Muscle of leg (tissue), 11 donors: ENCODE results near the gene AFF2. TPM values are rescaled to one million over a fixed set of nuclear protein-coding genes. Genes with fewer than 3 reads are reported as not detected.

Source experiments
- DNase-seq: peaks from one replicate; pipeline ENCODE4 v3.0.0; 2013
- H3K27ac ChIP-seq: one replicate; pipeline ENCODE4 v1.5.1; 2013; ENCODE audit warnings: mild to moderate bottlenecking, low read length, control low read depth
- H3K27me3 ChIP-seq: one replicate; pipeline ENCODE4 v1.6.1; 2013; ENCODE audit warnings: low read length; ENCODE audit not compliant: control insufficient read depth, insufficient read depth
- H3K36me3 ChIP-seq: one replicate; pipeline ENCODE4 v1.6.1; 2013; ENCODE audit warnings: low read length; ENCODE audit not compliant: control insufficient read depth, insufficient read depth
- H3K4me1 ChIP-seq: one replicate; pipeline ENCODE4 v1.6.1; 2013; ENCODE audit warnings: low read length; ENCODE audit not compliant: control insufficient read depth, insufficient read depth
- H3K4me3 ChIP-seq: one replicate; pipeline ENCODE4 v1.5.1; 2013; ENCODE audit warnings: low read length, control low read depth
- H3K9me3 ChIP-seq: replicated peaks from 2 replicates; pipeline ENCODE4 v1.6.1; 2013; ENCODE audit warnings: low read depth, low read length; ENCODE audit not compliant: control insufficient read depth
- WGBS: methylation state at CpG from one replicate; pipeline ENCODE4 v1.1.5; 2013; ENCODE audit warnings: missing lambda C conversion rate; ENCODE audit not compliant: insufficient coverage; 5-methylcytosine and 5-hydroxymethylcytosine counted together
- polyA plus RNA-seq, 8 donors: library from polyadenylated mRNA; unstranded; fragments of 120-200 nt; gene quantifications; one replicate each; pipeline versions ENCODE4 v1.2.1 to v1.2.3, GENCODE V29; 2013; ENCODE audit warnings: inconsistent platforms in 1 of 8, low replicate concordance in 1 of 8; ENCODE audit not compliant: insufficient read length in 8 of 8, insufficient read depth in 1 of 8
- total RNA-seq: library from RNA; stranded (reverse); fragments of 120-200 nt; gene quantifications from one replicate; pipeline ENCODE4 v1.2.4, GENCODE V29; 2013

AFF2 gene
- total and polyA plus RNA-seq, 9 donors: 0.42 to 6.1 (median 1.4) TPM

- H3K4me1 ChIP-seq: no peaks in the 10 kb centered on the region
- no peaks in the 10 kb centered on the region for H3K9me3 ChIP-seq
- no peaks in the 10 kb centered on the region for H3K36me3 ChIP-seq
- no peaks in the 10 kb centered on the region for H3K27me3 ChIP-seq
- H3K27ac ChIP-seq: no peak overlapping the region
- no CpG with 5 or more reads among the region's 3 CpGs for WGBS
- H3K4me3 ChIP-seq: no peak overlapping the region
- no peak for DNase-seq
These were observed 197.8 kb downstream of the AFF2 start for GRCh38 chrX:148698221-148698620.

DNA sequence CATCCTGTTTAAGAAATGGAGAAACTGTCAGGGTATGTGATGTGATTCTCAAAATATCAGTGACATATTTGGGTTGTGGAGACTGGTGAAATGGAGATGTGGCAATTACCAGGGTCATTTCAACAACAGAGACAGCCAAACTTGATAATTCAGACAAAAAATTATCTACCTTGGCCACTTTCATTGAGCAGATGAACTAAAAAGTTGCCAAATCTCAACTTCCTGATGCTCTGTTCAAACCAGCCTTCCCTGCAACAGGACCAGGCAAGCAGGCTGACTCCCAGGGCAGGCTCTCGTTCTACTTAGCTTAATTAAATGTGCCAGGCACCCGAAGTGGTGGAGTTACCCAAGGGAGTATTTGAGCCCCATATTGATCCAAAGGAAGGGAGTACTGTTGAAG lies 199.6 kb downstream of the AFF2 start:
- WGBS: 67% methylated on average over 1 of the region's 2 CpGs

GRCh38 chrX:148713981-148714380 lies 213.6 kb downstream of the AFF2 start:
- DNase-seq: no peak
- Histone ChIP-seq H3K36me3 (no peaks in the 10 kb centered on the region), H3K4me1 (no peaks in the 10 kb centered on the region), H3K4me3 (no peak overlapping the region), H3K9me3 (no peaks in the 10 kb centered on the region), H3K27me3 (peaks cover 2% of the 10 kb centered on the region), H3K27ac (no peak overlapping the region)

More for the DNA sequence above, 199.6 kb downstream of the AFF2 start:
- no peaks in the 10 kb centered on the region for H3K27me3 ChIP-seq
- no peaks in the 10 kb centered on the region for H3K9me3 ChIP-seq
- no peaks in the 10 kb centered on the region for H3K36me3 ChIP-seq
- DNase-seq: no peak
- H3K4me3 ChIP-seq: no peak overlapping the region
- H3K4me1 ChIP-seq: no peaks in the 10 kb centered on the region
- no peak overlapping the region for H3K27ac ChIP-seq

DNA sequence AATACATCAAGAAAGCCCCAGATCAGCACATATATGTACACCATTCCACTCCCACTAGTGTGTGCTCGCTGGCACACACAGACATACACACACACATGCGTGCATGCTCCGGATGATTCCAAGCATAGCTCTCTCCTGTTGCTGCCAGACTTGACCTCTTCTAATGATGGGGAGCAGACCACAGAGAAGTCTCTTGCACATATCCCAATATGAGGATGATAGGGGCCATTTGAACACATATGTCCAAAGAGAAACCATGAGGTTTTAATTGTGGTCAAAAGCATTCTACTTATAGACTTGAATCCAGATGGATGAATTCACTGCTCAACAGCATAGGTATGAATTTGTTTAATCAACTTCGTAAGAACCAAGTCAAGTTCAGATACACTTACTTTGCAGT lies 214.9 kb downstream of the AFF2 start:
- H3K4me1 ChIP-seq: no peaks in the 10 kb centered on the region
- DNase-seq: no peak
- H3K36me3 ChIP-seq: no peaks in the 10 kb centered on the region
- no peak overlapping the region for H3K27ac ChIP-seq
- peaks cover 2% of the 10 kb centered on the region for H3K27me3 ChIP-seq
- H3K4me3 ChIP-seq: no peak overlapping the region
- no CpG with 5 or more reads among the region's 4 CpGs for WGBS
- no peaks in the 10 kb centered on the region for H3K9me3 ChIP-seq

DNA sequence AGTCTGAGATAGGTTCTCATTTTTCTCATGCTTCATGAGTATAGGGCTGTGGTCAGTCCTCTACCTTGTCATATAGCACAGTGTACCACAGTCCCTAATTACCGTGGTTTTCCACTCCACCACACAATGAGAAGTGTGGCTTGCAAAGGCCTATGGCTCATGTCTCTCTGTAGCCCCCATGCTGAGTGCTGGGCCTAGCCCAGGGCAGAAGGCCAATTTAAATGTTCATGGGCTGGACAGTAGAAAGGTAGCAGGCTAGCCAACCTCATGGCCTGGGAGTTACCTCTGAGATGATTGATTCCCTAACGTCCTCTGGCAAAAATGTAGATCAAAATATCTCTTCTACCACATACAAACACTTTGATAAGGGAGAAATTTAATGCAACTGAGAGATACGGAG lies 222.5 kb downstream of the AFF2 start:
- no peak overlapping the region for H3K4me3 ChIP-seq
- H3K4me1 ChIP-seq: no peaks in the 10 kb centered on the region
- no peaks in the 10 kb centered on the region for H3K9me3 ChIP-seq
- H3K27ac ChIP-seq: no peak overlapping the region
- no peak for DNase-seq
- H3K27me3 ChIP-seq: no peaks in the 10 kb centered on the region
- WGBS: no CpG with 5 or more reads among the region's 3 CpGs
- H3K36me3 ChIP-seq: no peaks in the 10 kb centered on the region

GRCh38 chrX:148723551-148723950 lies 223.1 kb downstream of the AFF2 start:
- DNase-seq: no peak
- no peaks in the 10 kb centered on the region for H3K27me3 ChIP-seq
- no peaks in the 10 kb centered on the region for H3K9me3 ChIP-seq
- no peak overlapping the region for H3K4me3 ChIP-seq
- no peaks in the 10 kb centered on the region for H3K36me3 ChIP-seq
- WGBS: 75% methylated on average over 2 of the region's 2 CpGs
- H3K27ac ChIP-seq: no peak overlapping the region
- H3K4me1 ChIP-seq: no peaks in the 10 kb centered on the region

DNA sequence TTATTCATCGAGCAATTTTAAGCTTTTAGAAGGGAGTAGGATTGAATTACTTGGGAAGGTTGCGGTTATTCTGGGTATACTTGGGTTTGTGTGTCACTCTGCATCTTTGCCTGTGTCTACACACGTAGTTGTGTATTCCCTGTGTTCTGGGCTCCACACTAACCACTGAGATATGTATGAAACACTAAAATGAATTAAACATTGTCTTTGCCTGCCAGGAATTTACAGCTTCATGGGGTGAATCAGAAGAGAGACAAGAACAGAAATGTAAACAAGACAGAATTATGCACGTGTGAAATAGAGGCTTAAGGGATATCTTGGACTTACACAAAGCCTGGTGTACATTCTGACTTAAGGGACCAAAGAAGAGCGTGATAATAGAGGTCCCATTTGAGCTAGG lies 228.5 kb downstream of the AFF2 start:
- Histone ChIP-seq H3K27ac (no peak overlapping the region), H3K4me1 (no peaks in the 10 kb centered on the region), H3K4me3 (no peak overlapping the region), H3K27me3 (no peaks in the 10 kb centered on the region), H3K36me3 (no peaks in the 10 kb centered on the region), H3K9me3 (no peaks in the 10 kb centered on the region)
- WGBS: 40% methylated on average over 1 of the region's 5 CpGs
- DNase-seq: no peak

DNA sequence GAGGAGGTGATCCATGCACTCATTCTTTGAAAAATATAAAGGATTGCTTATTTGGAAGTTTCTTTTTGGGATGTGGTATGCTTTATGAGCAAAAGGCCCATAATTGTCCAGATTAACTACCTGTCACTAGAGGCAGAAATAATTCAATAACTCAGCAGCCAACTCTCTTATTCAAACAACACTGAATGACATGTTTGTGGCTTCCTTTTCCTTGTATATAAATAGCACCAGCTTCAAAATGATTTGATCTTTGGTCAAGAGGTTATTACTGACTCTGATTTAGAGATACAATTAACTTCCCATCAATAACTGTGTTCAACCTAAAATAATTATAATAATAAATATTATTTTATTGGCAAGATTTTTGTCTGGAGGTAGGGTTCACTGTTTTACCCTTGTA lies 232.3 kb downstream of the AFF2 start:
- Histone ChIP-seq H3K4me3 (no peak overlapping the region), H3K9me3 (no peaks in the 10 kb centered on the region), H3K4me1 (no peaks in the 10 kb centered on the region), H3K27ac (no peak overlapping the region), H3K36me3 (no peaks in the 10 kb centered on the region), H3K27me3 (no peaks in the 10 kb centered on the region)
- no peak for DNase-seq

DNA sequence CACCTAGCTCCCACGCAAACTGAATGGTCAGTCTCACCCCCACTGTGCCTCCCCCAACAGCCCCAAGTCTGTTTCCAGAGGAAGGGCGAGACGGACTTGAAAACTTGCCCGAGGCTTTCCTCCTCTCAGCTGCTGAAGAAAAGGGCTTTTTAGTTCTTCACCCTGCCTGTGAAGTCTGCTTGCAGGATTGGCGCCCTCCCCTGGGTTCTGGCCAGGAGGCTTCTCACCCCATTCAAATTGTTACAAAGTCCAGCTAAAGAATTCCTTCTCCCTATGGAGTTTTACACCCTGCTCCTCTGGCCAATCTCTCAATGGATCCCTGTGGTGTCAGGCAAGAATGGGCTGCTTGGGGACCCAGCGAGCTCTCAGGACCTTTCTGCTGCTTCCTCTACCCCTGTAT lies 241.0 kb downstream of the AFF2 start:
- no peak for DNase-seq
- no peaks in the 10 kb centered on the region for H3K36me3 ChIP-seq

DNA sequence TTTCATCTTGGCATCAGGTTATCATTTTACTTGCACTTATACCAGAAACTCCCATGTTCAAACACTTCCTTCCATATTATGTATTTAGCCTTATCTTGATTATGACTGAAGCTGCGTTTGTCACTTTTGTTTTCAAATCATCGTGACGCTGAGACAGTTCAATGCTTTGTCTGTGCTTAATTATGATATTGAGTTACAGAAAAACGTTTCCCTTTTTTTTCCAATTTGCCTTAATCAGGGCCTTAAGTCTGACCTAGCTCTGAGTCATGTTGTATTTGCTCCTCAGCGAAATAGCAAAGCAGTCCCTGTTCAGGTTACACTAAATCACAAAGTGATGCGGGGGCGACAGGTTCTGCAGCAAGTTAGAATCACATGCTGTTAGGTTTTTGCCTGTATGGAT lies 254.7 kb downstream of the AFF2 start:
- DNase-seq: no peak
- Histone ChIP-seq H3K36me3 (no peaks in the 10 kb centered on the region), H3K4me1 (no peaks in the 10 kb centered on the region), H3K4me3 (no peak overlapping the region), H3K9me3 (no peaks in the 10 kb centered on the region), H3K27me3 (no peaks in the 10 kb centered on the region), H3K27ac (no peak overlapping the region)
- 74% methylated on average over 2 of the region's 7 CpGs for WGBS

More for the DNA sequence above, 241.0 kb downstream of the AFF2 start:
- H3K9me3 ChIP-seq: no peaks in the 10 kb centered on the region
- H3K27ac ChIP-seq: no peak overlapping the region
- H3K4me1 ChIP-seq: no peaks in the 10 kb centered on the region
- H3K27me3 ChIP-seq: no peaks in the 10 kb centered on the region
- 78% methylated on average over 5 of the region's 6 CpGs for WGBS
- H3K4me3 ChIP-seq: no peak overlapping the region

DNA sequence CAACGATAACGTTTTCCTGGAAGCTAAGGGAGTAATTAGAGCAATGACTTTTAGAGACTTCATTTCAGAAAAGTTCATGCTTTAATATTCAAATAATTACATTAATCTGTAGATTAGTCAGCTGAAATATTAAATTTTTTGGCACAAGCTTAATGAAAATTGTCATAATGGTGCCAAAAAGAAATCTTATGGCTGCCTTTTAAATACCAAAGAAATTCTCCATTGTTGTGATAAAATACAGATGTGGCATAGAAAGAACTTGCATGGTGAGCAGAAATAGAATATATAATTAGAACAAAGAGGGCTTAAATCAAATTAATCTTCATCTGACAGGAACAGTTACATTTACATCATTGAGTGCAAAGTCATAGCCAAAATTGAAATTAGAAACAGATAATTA lies 263.5 kb downstream of the AFF2 start:
- no CpG with 5 or more reads among the region's 2 CpGs for WGBS
- DNase-seq: no peak
- H3K4me3 ChIP-seq: no peak overlapping the region

More for the DNA sequence above, 263.5 kb downstream of the AFF2 start:
- Histone ChIP-seq H3K27ac (no peak overlapping the region), H3K4me1 (no peaks in the 10 kb centered on the region), H3K9me3 (no peaks in the 10 kb centered on the region), H3K27me3 (no peaks in the 10 kb centered on the region), H3K36me3 (no peaks in the 10 kb centered on the region)
